ACC112 (cell line): ENCODE data around the gene PIP5K1A.
"Not testable (repeated sequence)": the region's sequence is repeated elsewhere in the genome, so short reads cannot be mapped to it uniquely, and the experiment has no call there.

ENCODE experiments used
- H2AFZ ChIP-seq: fragments of 200-600 bp; sonication (generic); one replicate; pipeline ENCODE4 v1.6.0; 2017; ENCODE audit warnings: antibody characterized with exemption, low read length; ENCODE audit not compliant: unreplicated experiment
- H3K27ac ChIP-seq: fragments of 200-600 bp; sonication (generic); 2 replicates; pipeline ENCODE4 v1.5.1; 2014; ENCODE audit warnings: low read depth, mild to moderate bottlenecking, antibody characterized with exemption, low read length, moderate library complexity
- H3K27me3 ChIP-seq: fragments of 200-600 bp; sonication (generic); 2 replicates; pipeline ENCODE4 v1.6.1; 2014; ENCODE audit warnings: mild to moderate bottlenecking, antibody characterized with exemption, low read length, moderate library complexity, mixed read lengths; ENCODE audit not compliant: insufficient read depth
- H3K36me3 ChIP-seq: fragments of 200-600 bp; sonication (generic); 2 replicates; pipeline ENCODE4 v1.6.1; 2016; ENCODE audit warnings: mild to moderate bottlenecking, antibody characterized with exemption, low read length, moderate library complexity, mixed read lengths; ENCODE audit not compliant: insufficient read depth
- H3K4me1 ChIP-seq: fragments of 200-600 bp; sonication (generic); one replicate; pipeline ENCODE4 v1.6.1; 2016; ENCODE audit warnings: low read length, mixed read lengths; ENCODE audit not compliant: insufficient read depth, unreplicated experiment, control insufficient read depth
- H3K4me3 ChIP-seq: fragments of 200-600 bp; sonication (generic); 2 replicates; pipeline ENCODE4 v1.5.1; 2014; ENCODE audit warnings: mild to moderate bottlenecking, low read depth, low read length
- H3K79me2 ChIP-seq: fragments of 200-600 bp; sonication (generic); one replicate; pipeline ENCODE4 v1.6.0; 2016; ENCODE audit warnings: low read length; ENCODE audit not compliant: control insufficient read depth, unreplicated experiment, insufficient read depth

PIP5K1A gene

GRCh38 chr1:151167116-151167515, 31.2 kb upstream of the PIP5K1A start:
- peaks cover 17% of the 10 kb centered on the region for H3K4me1 ChIP-seq
- no peak overlapping the region for H2AFZ ChIP-seq
- H3K27ac ChIP-seq = no peak overlapping the region
- H3K36me3 ChIP-seq = peaks cover 3% of the 10 kb centered on the region; the same call in 1 of the 2 replicates
- H3K79me2 ChIP-seq = peaks cover 24% of the 10 kb centered on the region
- H3K27me3 ChIP-seq = no peaks in the 10 kb centered on the region
- peak overlapping the region; percentile 87 for H3K4me3 ChIP-seq

- Histone ChIP-seq H2AFZ (no peak overlapping the region), H3K36me3 (peaks cover 3% of the 10 kb centered on the region; the same call in 1 of the 2 replicates), H3K79me2 (peaks cover 12% of the 10 kb centered on the region), H3K27ac (no peak overlapping the region), H3K4me1 (peaks cover 9% of the 10 kb centered on the region), H3K4me3 (no peak overlapping the region), H3K27me3 (no peaks in the 10 kb centered on the region)
Observed at GRCh38 chr1:151171190-151171589, 27.2 kb upstream of the PIP5K1A start.

GRCh38 chr1:151175041-151175741, 23.2 kb upstream of the PIP5K1A start:
- Histone ChIP-seq H3K27me3 (no peaks in the 10 kb centered on the region), H3K36me3 (no peaks in the 10 kb centered on the region; the same call in 1 of the 2 replicates), H3K4me3 (no peak overlapping the region), H3K27ac (no peak overlapping the region), H2AFZ (no peak overlapping the region), H3K4me1 (no peaks in the 10 kb centered on the region), H3K79me2 (no peaks in the 10 kb centered on the region)

GRCh38 chr1:151175863-151176262, 22.5 kb upstream of the PIP5K1A start, which contains the start of gene TMOD4:
TMOD4 (minus strand) TSS chr1:151175981; CDS start chr1:151174875, 1,106 bp downstream.
- peaks cover 1% of the 10 kb centered on the region; the same call in 1 of the 2 replicates for H3K36me3 ChIP-seq
- no peak within 1 kb of the TSS for H2AFZ ChIP-seq
- no peak within 1 kb of the TSS for H3K27ac ChIP-seq
- no peaks in the 10 kb centered on the region for H3K4me1 ChIP-seq
- no peaks in the 10 kb centered on the region for H3K27me3 ChIP-seq
- H3K79me2 ChIP-seq = no peaks in the 10 kb centered on the region
- no peak within 1 kb of the TSS for H3K4me3 ChIP-seq

GRCh38 chr1:151176514-151177045, 21.8 kb upstream of the PIP5K1A start:
- Histone ChIP-seq H3K4me1 (no peaks in the 10 kb centered on the region), H3K27ac (no peak overlapping the region), H3K4me3 (no peak overlapping the region), H2AFZ (no peak overlapping the region), H3K36me3 (peaks cover 4% of the 10 kb centered on the region), H3K79me2 (no peaks in the 10 kb centered on the region), H3K27me3 (no peaks in the 10 kb centered on the region)

- Histone ChIP-seq H3K27ac (no peak overlapping the region), H3K4me3 (no peak overlapping the region), H3K36me3 (peaks cover 14% of the 10 kb centered on the region; the same call in 1 of the 2 replicates), H3K79me2 (peaks cover 23% of the 10 kb centered on the region), H3K4me1 (peaks cover 4% of the 10 kb centered on the region), H2AFZ (no peak overlapping the region), H3K27me3 (no peaks in the 10 kb centered on the region)
Observed at GRCh38 chr1:151184211-151184610, 14.1 kb upstream of the PIP5K1A start.

- no peak overlapping the region for H2AFZ ChIP-seq
- peaks cover 11% of the 10 kb centered on the region for H3K4me1 ChIP-seq
- H3K36me3 ChIP-seq = peaks cover 8% of the 10 kb centered on the region; the same call in 1 of the 2 replicates
- peaks cover 31% of the 10 kb centered on the region for H3K79me2 ChIP-seq
- H3K27me3 ChIP-seq = no peaks in the 10 kb centered on the region
- H3K4me3 ChIP-seq = no peak overlapping the region
- H3K27ac ChIP-seq = no peak overlapping the region
Observed at GRCh38 chr1:151187205-151187604, 11.1 kb upstream of the PIP5K1A start.

- H3K4me1 ChIP-seq = peaks cover 11% of the 10 kb centered on the region
- peaks cover 31% of the 10 kb centered on the region for H3K79me2 ChIP-seq
- H3K27me3 ChIP-seq, H3K27ac ChIP-seq, H3K36me3 ChIP-seq, H2AFZ ChIP-seq: not testable (repeated sequence)
- H3K4me3 ChIP-seq = peak overlapping the region; percentile 96
Observed at GRCh38 chr1:151188667-151189066, 9.7 kb upstream of the PIP5K1A start.

GRCh38 chr1:151189637-151190445, 8.5 kb upstream of the PIP5K1A start, which contains the start of gene VPS72:
VPS72 (minus strand) TSS chr1:151190197; CDS start chr1:151190121, 76 bp downstream.
- H2AFZ ChIP-seq = peak within 1 kb of the TSS; percentile 45
- H3K27me3 ChIP-seq = no peaks in the 10 kb centered on the region
- H3K4me3 ChIP-seq = peak within 1 kb of the TSS; percentile 96
- H3K4me1 ChIP-seq = peaks cover 15% of the 10 kb centered on the region
- peak within 1 kb of the TSS; percentile 57 for H3K27ac ChIP-seq
- peaks cover 8% of the 10 kb centered on the region; the same call in 1 of the 2 replicates for H3K36me3 ChIP-seq
- H3K79me2 ChIP-seq = peaks cover 31% of the 10 kb centered on the region

- Histone ChIP-seq H3K4me3 (no peak overlapping the region), H2AFZ (no peak overlapping the region), H3K27me3 (no peaks in the 10 kb centered on the region), H3K27ac (no peak overlapping the region), H3K79me2 (peaks cover 24% of the 10 kb centered on the region), H3K36me3 (no peaks in the 10 kb centered on the region), H3K4me1 (peaks cover 15% of the 10 kb centered on the region)
Observed at GRCh38 chr1:151192047-151192446, 6.3 kb upstream of the PIP5K1A start.
